ENCODE results near the gene C1orf74. TPM values are rescaled to one million over a fixed set of nuclear protein-coding genes. Genes with fewer than 3 reads are reported as not detected.

C1orf74 gene
- total and polyA plus RNA-seq, 10 donors, result 0.96 to 2.7 (median 1.7) TPM

DNA sequence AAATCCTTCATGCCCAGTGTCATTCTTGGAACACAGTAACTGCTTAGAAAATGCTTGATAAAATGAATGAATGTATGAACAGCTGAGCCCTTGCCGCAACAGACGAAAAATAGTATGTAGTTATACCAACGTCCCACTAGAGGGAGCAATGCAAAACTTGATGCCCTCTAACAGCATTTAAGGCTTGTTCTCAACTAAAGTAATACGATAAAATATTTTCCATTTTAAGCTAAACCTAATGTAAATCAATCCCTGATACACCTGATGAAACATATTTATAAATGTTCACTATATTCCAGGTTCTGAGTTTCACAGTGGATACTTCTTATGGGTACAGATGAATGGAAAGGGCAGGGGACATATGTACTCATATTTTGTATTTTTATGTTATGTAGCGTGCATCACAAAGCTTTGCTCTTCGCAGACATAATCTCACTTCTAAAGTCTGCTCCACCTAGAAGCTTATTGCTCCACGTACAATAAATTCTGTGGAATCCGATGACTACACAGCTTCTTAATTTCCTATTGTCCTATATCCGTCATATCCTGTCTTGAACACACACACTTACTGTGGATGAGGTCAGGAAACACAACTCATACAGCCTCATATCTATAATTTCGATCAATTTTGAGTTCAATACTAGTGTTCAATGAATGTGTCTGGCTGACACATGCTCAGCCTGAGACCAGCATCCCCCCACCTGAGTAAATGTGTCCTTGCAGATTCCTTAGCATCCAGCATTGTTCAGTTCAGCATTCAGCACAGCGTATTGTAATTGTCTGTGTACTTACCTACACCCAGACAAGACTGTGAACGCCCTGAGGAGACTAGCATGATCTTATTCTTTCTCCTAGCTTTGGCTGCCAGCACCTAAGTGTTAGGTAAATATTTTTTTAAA, 39.0 kb upstream of the C1orf74 start:
- TF ChIP-seq POLR2AphosphoS5 (IDR thresholded peaks at IDR 0.05) (no peak), POLR2A (IDR thresholded peaks at IDR 0.05) (no peak)
- TF ChIP-seq, protein P1, sequence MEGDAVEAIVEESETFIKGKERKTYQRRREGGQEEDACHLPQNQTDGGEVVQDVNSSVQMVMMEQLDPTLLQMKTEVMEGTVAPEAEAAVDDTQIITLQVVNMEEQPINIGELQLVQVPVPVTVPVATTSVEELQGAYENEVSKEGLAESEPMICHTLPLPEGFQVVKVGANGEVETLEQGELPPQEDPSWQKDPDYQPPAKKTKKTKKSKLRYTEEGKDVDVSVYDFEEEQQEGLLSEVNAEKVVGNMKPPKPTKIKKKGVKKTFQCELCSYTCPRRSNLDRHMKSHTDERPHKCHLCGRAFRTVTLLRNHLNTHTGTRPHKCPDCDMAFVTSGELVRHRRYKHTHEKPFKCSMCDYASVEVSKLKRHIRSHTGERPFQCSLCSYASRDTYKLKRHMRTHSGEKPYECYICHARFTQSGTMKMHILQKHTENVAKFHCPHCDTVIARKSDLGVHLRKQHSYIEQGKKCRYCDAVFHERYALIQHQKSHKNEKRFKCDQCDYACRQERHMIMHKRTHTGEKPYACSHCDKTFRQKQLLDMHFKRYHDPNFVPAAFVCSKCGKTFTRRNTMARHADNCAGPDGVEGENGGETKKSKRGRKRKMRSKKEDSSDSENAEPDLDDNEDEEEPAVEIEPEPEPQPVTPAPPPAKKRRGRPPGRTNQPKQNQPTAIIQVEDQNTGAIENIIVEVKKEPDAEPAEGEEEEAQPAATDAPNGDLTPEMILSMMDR (IDR thresholded peaks at IDR 0.05 in 8 of 11, conservative IDR thresholded peaks at IDR 0.05 in 3 of 11), result peak; percentile 29 to 83 (median 70)
- WGBS, 5 donors, result 37 to 47% (median 41%) methylated on average over 12 of the region's 12 CpGs
- Histone ChIP-seq H3K27ac (no peak overlapping the region), H3K36me3 (no peaks in the 10 kb centered on the region), H3K9me3 (no peaks in the 10 kb centered on the region), H3K27me3 (replicated peaks in 1 of 7) (peaks cover 0 to 41% (median 5%) of the 10 kb centered on the region in 7 donors), H3K4me3 (peak overlapping the region in 1 of 8 donors; percentile 20), H3K4me1 (peaks cover 0 to 20% (median 8%) of the 10 kb centered on the region in 6 donors)
- DNase-seq, result no peak
- intact Hi-C loops (cut with DNase I; ENCODE audit: low total_unique reads), result no loop called here

DNA sequence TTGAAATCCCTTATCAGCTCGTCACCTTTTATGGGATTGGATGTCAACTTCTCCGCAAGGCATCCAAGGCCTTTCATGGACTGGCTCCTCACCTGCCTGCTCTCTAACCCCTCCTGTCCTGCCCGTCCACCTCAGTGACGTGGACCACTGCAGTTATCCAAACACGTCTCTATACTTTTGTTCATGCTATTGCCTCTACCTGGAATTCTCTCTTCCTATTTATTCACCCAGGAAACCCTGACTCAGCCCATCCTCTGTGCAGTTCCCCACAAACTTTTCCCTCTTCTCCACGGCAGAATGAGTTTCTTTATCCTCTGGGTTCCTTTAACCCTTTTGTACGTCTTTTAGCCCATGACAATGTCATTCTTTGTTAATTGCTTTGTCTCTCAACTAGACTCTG, 38.3 kb upstream of the C1orf74 start:
- intact Hi-C loops (cut with DNase I; ENCODE audit: low total_unique reads), result no loop called here
- 70 to 76% (median 74%) methylated on average over 7 of the region's 7 CpGs for WGBS, 5 donors
- TF ChIP-seq POLR2AphosphoS5 (IDR thresholded peaks at IDR 0.05), result no peak
- TF ChIP-seq, protein P1 (IDR thresholded peaks at IDR 0.05 in 8 of 11, conservative IDR thresholded peaks at IDR 0.05 in 3 of 11), result no peak
- no peak for TF ChIP-seq POLR2A (IDR thresholded peaks at IDR 0.05)

DNA sequence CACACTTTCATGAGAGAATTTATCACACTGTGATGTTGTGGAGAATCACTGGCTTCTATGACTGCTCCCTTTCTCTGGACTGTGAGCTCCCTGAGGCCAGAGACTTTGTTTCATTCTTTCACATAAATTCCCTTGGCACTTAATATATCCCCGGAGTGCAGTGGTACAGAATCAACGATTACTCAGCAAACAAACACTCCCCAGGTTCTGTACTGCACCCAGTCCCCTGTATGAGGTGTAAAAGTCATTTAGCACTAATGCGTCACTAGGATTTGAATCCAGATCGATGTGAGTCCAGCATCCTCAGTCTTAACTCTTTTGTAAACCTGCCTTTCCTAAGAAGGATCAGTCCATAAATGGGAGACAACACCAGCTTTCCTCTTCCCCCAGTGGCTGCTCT, 36.6 kb upstream of the C1orf74 start:
- 71 to 78% (median 76%) methylated on average over 4 of the region's 4 CpGs for WGBS, 5 donors
- TF ChIP-seq, protein P1 (IDR thresholded peaks at IDR 0.05 in 8 of 11, conservative IDR thresholded peaks at IDR 0.05 in 3 of 11), result no peak
- no peak for TF ChIP-seq POLR2AphosphoS5 (IDR thresholded peaks at IDR 0.05)
- no peak for TF ChIP-seq POLR2A (IDR thresholded peaks at IDR 0.05)
- peaks cover 0 to 42% (median 5%) of the 10 kb centered on the region in 7 donors for H3K27me3 ChIP-seq (replicated peaks in 1 of 7)

More for the DNA sequence above, 38.3 kb upstream of the C1orf74 start:
- no peak overlapping the region for H3K4me3 ChIP-seq
- no peaks in the 10 kb centered on the region for H3K36me3 ChIP-seq
- no peaks in the 10 kb centered on the region for H3K9me3 ChIP-seq
- peaks cover 0 to 17% (median 8%) of the 10 kb centered on the region in 6 donors for H3K4me1 ChIP-seq
- no peak overlapping the region for H3K27ac ChIP-seq
- DNase-seq, result no peak
- H3K27me3 ChIP-seq (replicated peaks in 1 of 7), result peaks cover 0 to 42% (median 5%) of the 10 kb centered on the region in 7 donors

GRCh38 chr1:209819058-209819457, 34.7 kb upstream of the C1orf74 start:
- H3K27me3 ChIP-seq (replicated peaks in 1 of 7), result peaks cover 0 to 42% (median 5%) of the 10 kb centered on the region in 7 donors
- H3K36me3 ChIP-seq, result no peaks in the 10 kb centered on the region
- DNase-seq, result no peak
- intact Hi-C loops (cut with DNase I; ENCODE audit: low total_unique reads), result no loop called here
- TF ChIP-seq, protein P1 (IDR thresholded peaks at IDR 0.05 in 8 of 11, conservative IDR thresholded peaks at IDR 0.05 in 3 of 11), result no peak
- no peak for TF ChIP-seq POLR2AphosphoS5 (IDR thresholded peaks at IDR 0.05)
- no peak for TF ChIP-seq POLR2A (IDR thresholded peaks at IDR 0.05)
- no peaks in the 10 kb centered on the region for H3K9me3 ChIP-seq
- 35 to 84% (median 61%) methylated on average over 1 of the region's 1 CpG for WGBS, 5 donors
- no peak overlapping the region for H3K27ac ChIP-seq
- no peak overlapping the region for H3K4me3 ChIP-seq
- H3K4me1 ChIP-seq, result peaks cover 0 to 12% (median 6%) of the 10 kb centered on the region in 6 donors

More for the DNA sequence above, 36.6 kb upstream of the C1orf74 start:
- intact Hi-C loops (cut with DNase I; ENCODE audit: low total_unique reads), result no loop called here
- no peak overlapping the region for H3K4me3 ChIP-seq
- no peaks in the 10 kb centered on the region for H3K36me3 ChIP-seq
- H3K27ac ChIP-seq, result no peak overlapping the region
- no peaks in the 10 kb centered on the region for H3K9me3 ChIP-seq
- no peak for DNase-seq
- H3K4me1 ChIP-seq, result peaks cover 0 to 12% (median 6%) of the 10 kb centered on the region in 6 donors
